ENCODE data around the gene MOB3A. TPM values are rescaled to one million over a fixed set of nuclear protein-coding genes. Genes with fewer than 3 reads are reported as not detected.
A peak's percentile ranks its signal among the peaks of the same experiment; 100 is the strongest.

MOB3A gene
- total RNA-seq, 1 experiment from 2014 or later, result 28.9 TPM

DNA sequence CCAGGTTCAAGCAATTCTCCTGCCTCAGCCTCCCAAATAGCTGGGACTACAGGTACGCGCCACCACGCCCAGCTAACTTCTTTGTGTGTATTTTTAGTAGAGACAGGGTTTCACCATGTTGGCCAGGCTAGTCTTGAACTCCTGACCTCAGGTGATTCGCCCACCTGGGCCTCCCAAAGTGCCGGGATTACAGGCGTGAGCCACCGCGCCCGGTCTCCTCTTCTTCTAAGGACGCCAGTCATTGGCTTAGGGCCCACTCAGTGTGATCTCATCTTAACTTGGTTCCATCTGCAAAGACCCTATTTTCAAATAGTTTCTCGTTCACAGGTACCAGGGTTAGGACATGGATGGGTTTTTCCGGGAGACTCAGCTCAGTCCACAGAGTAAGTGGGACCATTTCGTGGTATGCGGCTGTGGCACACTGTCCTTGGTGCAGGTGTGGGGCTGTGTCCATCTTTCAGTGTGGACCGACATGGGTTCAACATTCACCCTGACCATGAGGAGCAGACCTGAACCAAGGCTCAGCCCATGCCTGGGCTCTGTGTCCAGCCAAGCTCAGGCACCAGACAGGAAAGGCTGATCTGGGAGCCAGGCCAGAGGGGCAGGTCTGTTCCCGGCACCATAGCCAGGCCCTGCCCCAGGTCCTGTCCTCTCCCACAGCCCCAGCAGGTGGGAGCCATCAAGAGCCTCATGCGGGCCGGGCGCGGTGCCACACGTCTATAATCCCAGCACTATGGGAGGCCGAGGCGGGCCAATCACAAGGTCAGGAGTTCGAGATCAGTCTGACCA is 42.3 kb downstream of the MOB3A start:
- in situ Hi-C loops (cut with HindIII; ENCODE audit: low pct_unique_long_range_greater_than_20kb, low sequenced_read_pairs), result no loop called here
- DNase-seq (ENCODE audit: low read depth), result no peak

GRCh38 chr19:2051773-2052704 is 44.1 kb downstream of the MOB3A start:
- no peak for DNase-seq (ENCODE audit: low read depth)
- in situ Hi-C loops (cut with HindIII; ENCODE audit: low pct_unique_long_range_greater_than_20kb, low sequenced_read_pairs), result no loop called here

- peak; percentile 69 for DNase-seq (ENCODE audit: low read depth)
- in situ Hi-C loops (cut with HindIII; ENCODE audit: low pct_unique_long_range_greater_than_20kb, low sequenced_read_pairs), result no loop called here
Measured at GRCh38 chr19:2050991-2051772, 44.9 kb downstream of the MOB3A start, which contains the start of gene MKNK2. MKNK2 (minus strand) TSS chr19:2051244; CDS start chr19:2050851, 393 bp downstream.

- in situ Hi-C loops (cut with HindIII; ENCODE audit: low pct_unique_long_range_greater_than_20kb, low sequenced_read_pairs), result no loop called here
- DNase-seq (ENCODE audit: low read depth), result no peak
Measured at GRCh38 chr19:2050349-2050990, 45.7 kb downstream of the MOB3A start.

DNA sequence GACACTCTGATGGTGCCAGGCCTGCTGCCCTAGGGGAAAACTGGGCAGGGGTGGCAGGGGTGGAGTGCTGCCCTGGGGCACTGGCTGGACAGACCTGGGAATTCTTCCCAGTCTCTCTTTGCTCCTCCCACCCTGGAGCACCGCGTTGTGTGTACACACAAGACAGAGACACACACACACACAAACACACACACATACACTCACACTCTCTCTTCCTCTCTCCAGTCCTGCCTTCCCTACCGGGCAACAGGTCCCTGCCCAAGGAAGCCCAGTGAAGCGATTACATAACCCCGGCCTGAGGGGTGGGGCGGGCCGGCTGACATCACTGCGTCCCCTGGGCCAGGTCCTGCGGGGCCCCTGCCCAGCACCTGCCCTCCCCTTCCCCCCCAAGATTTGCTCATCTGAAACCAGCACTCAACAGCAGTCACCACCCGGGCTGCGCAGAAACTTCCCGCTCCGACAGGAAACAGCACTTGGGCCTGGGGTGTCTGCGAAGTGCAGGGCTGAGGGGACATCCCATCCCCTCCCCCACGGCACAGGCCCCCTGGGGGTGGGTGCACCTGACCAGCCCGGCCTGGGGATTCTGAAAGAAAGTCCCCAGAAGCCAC is 46.3 kb downstream of the MOB3A start:
- DNase-seq (ENCODE audit: low read depth), result peak; percentile 69
- in situ Hi-C loops (cut with HindIII; ENCODE audit: low pct_unique_long_range_greater_than_20kb, low sequenced_read_pairs), result no loop called here

- in situ Hi-C loops (cut with HindIII; ENCODE audit: low pct_unique_long_range_greater_than_20kb, low sequenced_read_pairs), result no loop called here
- no peak for DNase-seq (ENCODE audit: low read depth)
Measured at GRCh38 chr19:2048959-2049740, 47.0 kb downstream of the MOB3A start.

GRCh38 chr19:2048104-2048958 is 47.8 kb downstream of the MOB3A start:
- no peak for DNase-seq (ENCODE audit: low read depth)
- in situ Hi-C loops (cut with HindIII; ENCODE audit: low pct_unique_long_range_greater_than_20kb, low sequenced_read_pairs), result no loop called here

- no peak for DNase-seq (ENCODE audit: low read depth)
- in situ Hi-C loops (cut with HindIII; ENCODE audit: low pct_unique_long_range_greater_than_20kb, low sequenced_read_pairs), result no loop called here
Measured at GRCh38 chr19:2047449-2048103, 48.5 kb downstream of the MOB3A start.

GRCh38 chr19:2047076-2047448 is 49.1 kb downstream of the MOB3A start:
- in situ Hi-C loops (cut with HindIII; ENCODE audit: low pct_unique_long_range_greater_than_20kb, low sequenced_read_pairs), result no loop called here
- DNase-seq (ENCODE audit: low read depth), result no peak

DNA sequence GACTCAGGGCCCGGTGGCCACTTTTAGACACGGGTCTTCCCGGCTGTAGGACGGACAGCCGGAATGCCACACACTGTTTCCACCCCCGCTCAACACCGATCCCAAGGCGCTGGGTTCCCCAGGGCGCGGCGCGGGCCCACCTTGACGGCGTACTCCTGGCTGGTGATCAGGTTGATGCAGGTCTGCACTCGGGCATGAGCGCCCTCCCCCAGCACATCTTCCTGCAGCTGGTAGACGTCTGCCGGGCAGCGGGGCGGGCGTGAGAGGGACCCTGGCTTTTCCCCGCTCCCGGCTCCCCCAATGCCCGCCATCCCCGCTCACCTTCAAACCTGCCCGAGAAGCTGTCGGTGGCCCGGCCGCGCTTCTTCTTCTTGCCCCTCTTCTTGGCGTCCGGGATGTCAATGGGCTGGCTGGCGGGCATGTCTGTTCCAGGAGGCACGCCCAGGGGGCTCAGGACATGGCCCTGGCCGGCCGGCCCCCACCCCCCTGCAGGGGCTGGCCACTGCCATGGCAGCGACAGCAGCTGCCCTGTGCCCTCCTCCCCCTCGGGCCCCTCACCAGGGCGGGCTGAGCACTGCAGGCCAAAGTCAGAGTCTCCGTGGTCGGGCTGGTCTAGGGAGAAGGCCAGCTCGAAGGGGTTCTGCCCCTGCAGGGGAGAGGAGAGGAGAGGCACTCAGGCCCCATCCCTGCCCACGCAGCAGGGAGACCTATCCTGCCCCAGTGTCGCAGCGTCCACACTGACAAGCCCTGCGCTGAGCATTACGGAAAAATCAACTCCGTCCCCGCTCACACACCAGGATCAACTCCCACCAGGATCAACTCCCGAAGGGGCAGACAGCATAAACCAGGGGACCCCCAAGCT is 49.8 kb downstream of the MOB3A start:
- in situ Hi-C loops (cut with HindIII; ENCODE audit: low pct_unique_long_range_greater_than_20kb, low sequenced_read_pairs), result no loop called here
- no peak for DNase-seq (ENCODE audit: low read depth)

DNA sequence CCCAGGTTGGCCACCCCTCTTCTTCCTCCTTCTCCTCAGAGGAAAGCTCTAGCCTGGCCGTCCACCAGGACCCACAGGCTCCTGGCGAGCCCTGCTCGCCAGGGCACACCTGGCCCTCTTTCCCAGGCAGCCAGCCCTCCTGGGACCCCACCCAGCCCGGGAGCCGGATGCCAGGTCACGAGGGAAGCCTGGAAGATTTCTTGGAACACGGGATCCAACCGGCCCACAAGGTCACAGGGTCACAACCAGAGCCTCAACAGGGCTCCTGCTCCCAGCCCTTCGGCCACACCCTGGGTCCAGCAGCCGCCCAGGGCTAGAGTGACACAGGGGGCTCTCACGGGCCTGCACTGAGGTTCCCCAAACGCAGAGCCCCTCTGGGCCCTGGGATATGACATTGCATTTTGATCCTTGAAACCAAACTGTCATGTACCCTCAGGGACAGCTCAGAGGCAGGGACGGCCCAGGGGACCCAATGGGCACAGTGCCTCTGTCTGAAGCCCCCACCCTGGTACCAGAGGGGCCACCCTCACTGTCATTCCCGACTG is 50.6 kb downstream of the MOB3A start:
- in situ Hi-C loops (cut with HindIII; ENCODE audit: low pct_unique_long_range_greater_than_20kb, low sequenced_read_pairs), result no loop called here
- DNase-seq (ENCODE audit: low read depth), result no peak

DNA sequence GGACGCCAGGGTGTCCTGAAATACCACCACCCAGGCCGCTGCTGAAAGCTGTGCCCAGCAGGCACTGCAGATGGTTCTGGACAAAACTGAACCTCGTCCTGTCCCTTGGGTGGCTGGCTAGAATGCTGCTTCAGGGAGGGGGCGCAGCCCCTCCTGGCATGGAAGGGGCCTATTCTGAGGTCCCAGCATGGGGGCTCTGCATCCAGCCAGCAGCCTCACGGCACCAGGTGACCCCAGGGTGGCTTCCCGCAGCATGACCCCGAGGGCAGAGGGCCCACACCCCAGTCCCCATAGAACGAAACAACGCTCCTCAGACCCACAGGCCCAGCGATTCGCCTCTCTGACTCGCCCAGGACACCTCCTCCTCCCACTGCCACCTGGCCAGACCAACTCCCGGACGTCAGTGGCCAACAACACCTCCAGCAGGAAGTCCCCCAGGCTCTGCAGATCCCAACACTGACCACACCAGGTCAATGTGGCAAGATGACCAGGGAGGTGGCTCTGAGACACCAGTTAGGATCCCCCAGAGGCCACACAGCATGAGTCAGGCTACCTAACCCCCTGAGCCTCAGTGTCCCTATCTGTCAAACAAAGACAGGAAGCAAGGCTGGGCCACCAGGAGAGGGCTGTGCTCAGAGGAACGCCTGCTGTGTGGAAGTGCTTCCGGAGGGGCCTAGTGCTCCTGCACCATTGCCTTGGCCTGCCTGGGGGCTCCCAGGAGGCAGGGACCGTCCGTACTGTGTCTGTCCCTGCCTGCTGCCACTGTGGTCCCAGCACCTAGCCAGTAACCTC is 51.2 kb downstream of the MOB3A start:
- DNase-seq (ENCODE audit: low read depth), result no peak
- in situ Hi-C loops (cut with HindIII; ENCODE audit: low pct_unique_long_range_greater_than_20kb, low sequenced_read_pairs), result no loop called here

- in situ Hi-C loops (cut with HindIII; ENCODE audit: low pct_unique_long_range_greater_than_20kb, low sequenced_read_pairs), result no loop called here
- no peak for DNase-seq (ENCODE audit: low read depth)
Measured at GRCh38 chr19:2043961-2044708, 52.0 kb downstream of the MOB3A start.
